ENCODE measurements around the gene PTPRZ1.

DNA sequence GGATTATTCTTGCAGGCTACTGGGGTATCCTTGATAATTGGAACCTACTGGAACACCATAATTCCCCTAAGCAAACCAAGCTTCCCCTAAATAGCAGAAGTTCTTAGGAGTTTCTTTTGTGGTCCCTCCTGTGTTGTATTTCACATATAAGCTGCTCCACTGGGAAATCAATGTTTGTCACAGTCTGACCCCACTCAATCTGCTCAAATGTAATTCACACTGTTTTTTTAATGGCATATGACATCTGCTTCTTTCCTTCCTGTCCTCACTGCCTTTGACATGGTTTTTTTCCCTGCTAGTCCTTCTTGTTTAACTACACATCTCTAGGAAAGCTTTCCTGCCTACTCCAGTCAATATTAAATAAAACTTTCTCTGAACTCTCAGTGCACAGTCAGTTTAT, 1.8 kb upstream of the PTPRZ1 start:
- no peak for TF ChIP-seq GABPA (IDR thresholded peaks at IDR 0.05 in 1 of 2, conservative IDR thresholded peaks at IDR 0.05 in 1 of 2)
- TF ChIP-seq, protein P1, sequence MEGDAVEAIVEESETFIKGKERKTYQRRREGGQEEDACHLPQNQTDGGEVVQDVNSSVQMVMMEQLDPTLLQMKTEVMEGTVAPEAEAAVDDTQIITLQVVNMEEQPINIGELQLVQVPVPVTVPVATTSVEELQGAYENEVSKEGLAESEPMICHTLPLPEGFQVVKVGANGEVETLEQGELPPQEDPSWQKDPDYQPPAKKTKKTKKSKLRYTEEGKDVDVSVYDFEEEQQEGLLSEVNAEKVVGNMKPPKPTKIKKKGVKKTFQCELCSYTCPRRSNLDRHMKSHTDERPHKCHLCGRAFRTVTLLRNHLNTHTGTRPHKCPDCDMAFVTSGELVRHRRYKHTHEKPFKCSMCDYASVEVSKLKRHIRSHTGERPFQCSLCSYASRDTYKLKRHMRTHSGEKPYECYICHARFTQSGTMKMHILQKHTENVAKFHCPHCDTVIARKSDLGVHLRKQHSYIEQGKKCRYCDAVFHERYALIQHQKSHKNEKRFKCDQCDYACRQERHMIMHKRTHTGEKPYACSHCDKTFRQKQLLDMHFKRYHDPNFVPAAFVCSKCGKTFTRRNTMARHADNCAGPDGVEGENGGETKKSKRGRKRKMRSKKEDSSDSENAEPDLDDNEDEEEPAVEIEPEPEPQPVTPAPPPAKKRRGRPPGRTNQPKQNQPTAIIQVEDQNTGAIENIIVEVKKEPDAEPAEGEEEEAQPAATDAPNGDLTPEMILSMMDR (IDR thresholded peaks at IDR 0.05; ENCODE audit: low read depth, low read length, missing input control), result no peak
- TF ChIP-seq, protein P2, sequence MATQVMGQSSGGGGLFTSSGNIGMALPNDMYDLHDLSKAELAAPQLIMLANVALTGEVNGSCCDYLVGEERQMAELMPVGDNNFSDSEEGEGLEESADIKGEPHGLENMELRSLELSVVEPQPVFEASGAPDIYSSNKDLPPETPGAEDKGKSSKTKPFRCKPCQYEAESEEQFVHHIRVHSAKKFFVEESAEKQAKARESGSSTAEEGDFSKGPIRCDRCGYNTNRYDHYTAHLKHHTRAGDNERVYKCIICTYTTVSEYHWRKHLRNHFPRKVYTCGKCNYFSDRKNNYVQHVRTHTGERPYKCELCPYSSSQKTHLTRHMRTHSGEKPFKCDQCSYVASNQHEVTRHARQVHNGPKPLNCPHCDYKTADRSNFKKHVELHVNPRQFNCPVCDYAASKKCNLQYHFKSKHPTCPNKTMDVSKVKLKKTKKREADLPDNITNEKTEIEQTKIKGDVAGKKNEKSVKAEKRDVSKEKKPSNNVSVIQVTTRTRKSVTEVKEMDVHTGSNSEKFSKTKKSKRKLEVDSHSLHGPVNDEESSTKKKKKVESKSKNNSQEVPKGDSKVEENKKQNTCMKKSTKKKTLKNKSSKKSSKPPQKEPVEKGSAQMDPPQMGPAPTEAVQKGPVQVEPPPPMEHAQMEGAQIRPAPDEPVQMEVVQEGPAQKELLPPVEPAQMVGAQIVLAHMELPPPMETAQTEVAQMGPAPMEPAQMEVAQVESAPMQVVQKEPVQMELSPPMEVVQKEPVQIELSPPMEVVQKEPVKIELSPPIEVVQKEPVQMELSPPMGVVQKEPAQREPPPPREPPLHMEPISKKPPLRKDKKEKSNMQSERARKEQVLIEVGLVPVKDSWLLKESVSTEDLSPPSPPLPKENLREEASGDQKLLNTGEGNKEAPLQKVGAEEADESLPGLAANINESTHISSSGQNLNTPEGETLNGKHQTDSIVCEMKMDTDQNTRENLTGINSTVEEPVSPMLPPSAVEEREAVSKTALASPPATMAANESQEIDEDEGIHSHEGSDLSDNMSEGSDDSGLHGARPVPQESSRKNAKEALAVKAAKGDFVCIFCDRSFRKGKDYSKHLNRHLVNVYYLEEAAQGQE (IDR thresholded peaks at IDR 0.05), result no peak
- no peak for TF ChIP-seq FOXA2 (IDR thresholded peaks at IDR 0.05)
- TF ChIP-seq YY1 (IDR thresholded peaks at IDR 0.05), result no peak
